HCT116 (cell line): Measurements from ENCODE around the gene PGBD5. TPM values are rescaled to one million over a fixed set of nuclear protein-coding genes. Genes with fewer than 3 reads are reported as not detected.
"Not testable (repeated sequence)": the region's sequence is repeated elsewhere in the genome, so short reads cannot be mapped to it uniquely, and the experiment has no call there.

Experiments
- ATAC-seq: fragments of 200-7000 bp; cut with Tn5 transposase; 2 replicates; pipeline ENCODE4 v1.9.1; 2020; ENCODE audit warnings: mild to moderate bottlenecking, moderate library complexity
- Bru-seq: library from RNA; stranded (reverse); fragments of 400-500 nt; gene quantifications from one replicate; lab custom pipeline; 2021; lab: Mats Ljungman, UMichigan
- BruChase-seq, 2 experiments: library from RNA; stranded (reverse); fragments of 400-500 nt; gene quantifications; one replicate each; lab custom pipeline; 2021; lab: Mats Ljungman, UMichigan
- BruUV-seq: library from RNA; stranded (reverse); fragments of 400-500 nt; replicated peaks from 2 replicates; lab custom pipeline; 2021; lab: Mats Ljungman, UMichigan
- CTCF ChIA-PET: fragments of 300-600 bp; sonication (Branson Sonifier 250); formaldehyde crosslinking; loops from one replicate; lab custom pipeline; 2021; ENCODE audit warnings: antibody characterized with exemption; lab: Charles Lee
- POLR2A ChIA-PET: fragments of 300-600, 350-600 bp; sonication (Branson Sonifier 250); formaldehyde crosslinking; loops from one replicate; lab custom pipeline; 2021; ENCODE audit warnings: antibody characterized with exemption; lab: Charles Lee
- RAD21 ChIA-PET, 2 experiments: fragments of 300-600 bp; sonication (Branson Sonifier 250); formaldehyde crosslinking; loops; one replicate each; lab custom pipeline; 2023; ENCODE audit warnings: low total read pairs in 2 of 2; ENCODE audit not compliant: uncharacterized antibody in 2 of 2, unreplicated experiment in 2 of 2, low non-redundant PET in 1 of 2; lab: Charles Lee
- DNase-seq: peaks from one replicate; pipeline ENCODE4 v3.0.0-alpha.2; 2010; ENCODE audit warnings: low read depth, low spot score
- H2AFZ ChIP-seq: fragments of 200-600 bp; shearing (Covaris generic), sonication (generic); 2 replicates; pipeline ENCODE4 v1.6.1; 2017; ENCODE audit warnings: low read depth, mixed run types, mixed read lengths, antibody characterized with exemption, low read length; ENCODE audit not compliant: poor library complexity, severe bottlenecking
- H3K27ac ChIP-seq: 2 replicates; pipeline ENCODE4 v1.5.1; 2012; ENCODE audit warnings: low read depth, low read length
- H3K27me3 ChIP-seq: fragments of 200-600 bp; sonication (generic); 2 replicates; pipeline ENCODE4 v1.6.1; 2016; ENCODE audit warnings: mixed run types, low read length, mixed read lengths; ENCODE audit not compliant: insufficient read depth
- H3K36me3 ChIP-seq, 2 experiments: fragments of 200-500 bp in 1 of 2; fragments of 200-600 bp in 1 of 2; sonication (Bioruptor generic) in 1 of 2; sonication (generic) in 1 of 2; 2 replicates each; pipeline versions ENCODE4 v1.5.1 to v1.6.1; 2014 to 2016; ENCODE audit warnings: low read length in 2 of 2, inconsistent platforms in 1 of 2, mixed read lengths in 1 of 2, mixed run types in 1 of 2; ENCODE audit not compliant: insufficient read depth in 2 of 2, control insufficient read depth in 1 of 2
- H3K4me1 ChIP-seq, 2 experiments: fragments of 200-600 bp in 1 of 2; sonication (generic) in 1 of 2; 2 replicates each; pipeline versions ENCODE4 v1.5.1 to v1.6.1; 2012 to 2017; ENCODE audit warnings: low read length in 2 of 2, inconsistent platforms in 1 of 2, mild to moderate bottlenecking in 1 of 2, mixed read lengths in 1 of 2, mixed run types in 1 of 2, moderate library complexity in 1 of 2; ENCODE audit not compliant: insufficient read depth in 2 of 2, control insufficient read depth in 1 of 2
- H3K4me2 ChIP-seq: fragments of 200-600 bp; sonication (generic); 2 replicates; pipeline ENCODE4 v1.6.1; 2017; ENCODE audit warnings: mixed run types, low read length, mixed read lengths
- H3K4me3 ChIP-seq, 2 experiments: fragments of 200-600 bp in 1 of 2; sonication (generic) in 1 of 2; replicated peaks in 1 of 2; 2 replicates each; pipeline ENCODE4 v1.5.1; 2011 to 2016; ENCODE audit warnings: low read length in 2 of 2, control low read depth in 1 of 2, low read depth in 1 of 2, mild to moderate bottlenecking in 1 of 2, mixed read lengths in 1 of 2, mixed run types in 1 of 2
- H3K79me2 ChIP-seq: fragments of 200-600 bp; sonication (generic); 2 replicates; pipeline ENCODE4 v1.6.1; 2017; ENCODE audit warnings: mild to moderate bottlenecking, mixed run types, low read length, moderate library complexity, mixed read lengths; ENCODE audit not compliant: insufficient read depth
- H3K9ac ChIP-seq: fragments of 200-600 bp; sonication (generic); 2 replicates; pipeline ENCODE4 v1.6.1; 2016; ENCODE audit warnings: low read length, mixed read lengths
- H3K9me2 ChIP-seq: fragments of 200-600 bp; sonication (generic), shearing (Covaris generic); 2 replicates; pipeline ENCODE4 v1.6.1; 2017; ENCODE audit warnings: mixed run types, mild to moderate bottlenecking, moderate library complexity; ENCODE audit not compliant: insufficient read depth
- H3K9me3 ChIP-seq, 2 experiments: fragments of 200-500 bp in 1 of 2; fragments of 200-600 bp in 1 of 2; sonication (Bioruptor generic) in 1 of 2; sonication (generic) in 1 of 2; 2 replicates each; pipeline ENCODE4 v1.6.1; 2014 to 2017; ENCODE audit warnings: low read length in 2 of 2, mixed read lengths in 2 of 2, inconsistent platforms in 1 of 2, low read depth in 1 of 2, mild to moderate bottlenecking in 1 of 2, mixed run types in 1 of 2, moderate library complexity in 1 of 2; ENCODE audit not compliant: control insufficient read depth in 1 of 2, insufficient read depth in 1 of 2
- H4K20me1 ChIP-seq: fragments of 200-600 bp; sonication (generic), shearing (Covaris generic); 2 replicates; pipeline ENCODE4 v1.6.1; 2017; ENCODE audit warnings: mixed run types, mild to moderate bottlenecking, moderate library complexity; ENCODE audit not compliant: insufficient read depth
- SIN3A ChIP-seq: IDR thresholded peaks from 2 replicates; pipeline ENCODE4 v1.6.1; 2012; ENCODE audit warnings: low read depth
- intact Hi-C: fragments of 100-400 bp; cut with micrococcal nuclease; formaldehyde crosslinking; loops from 2 replicates; pipeline ENCODE4 v1.10.0; 2022
- long read RNA-seq: library from polyadenylated mRNA; unstranded; transcript quantifications from one replicate; pipeline ENCODE4 v2.0.0, GENCODE V29; 2021; ENCODE audit not compliant: unreplicated experiment
- polyA plus RNA-seq: library from polyadenylated mRNA; unstranded; fragments of >200 nt; gene quantifications from 2 replicates; pipeline ENCODE4 v1.2.1, GENCODE V29; 2012; ENCODE audit warnings: missing spikeins
- total RNA-seq: library from RNA; stranded (reverse); gene quantifications from one replicate; pipeline ENCODE4 v1.2.1, GENCODE V29; 2021; ENCODE audit not compliant: unreplicated experiment
- TF ChIP-seq, protein P1 (sequence below): IDR thresholded peaks from 2 replicates; pipeline ENCODE4 v1.6.1; 2012; ENCODE audit warnings: low read depth
- TF ChIP-seq, protein P2 (sequence below): IDR thresholded peaks from 2 replicates; pipeline ENCODE4 v1.6.1; 2012
- TF ChIP-seq, protein P3 (sequence below): IDR thresholded peaks from 2 replicates; pipeline ENCODE4 v1.6.1; 2011; ENCODE audit warnings: mild to moderate bottlenecking, low read length, moderate library complexity; ENCODE audit not compliant: insufficient replicate concordance; ENCODE audit errors: extremely low read depth

Gene PGBD5, protein sequence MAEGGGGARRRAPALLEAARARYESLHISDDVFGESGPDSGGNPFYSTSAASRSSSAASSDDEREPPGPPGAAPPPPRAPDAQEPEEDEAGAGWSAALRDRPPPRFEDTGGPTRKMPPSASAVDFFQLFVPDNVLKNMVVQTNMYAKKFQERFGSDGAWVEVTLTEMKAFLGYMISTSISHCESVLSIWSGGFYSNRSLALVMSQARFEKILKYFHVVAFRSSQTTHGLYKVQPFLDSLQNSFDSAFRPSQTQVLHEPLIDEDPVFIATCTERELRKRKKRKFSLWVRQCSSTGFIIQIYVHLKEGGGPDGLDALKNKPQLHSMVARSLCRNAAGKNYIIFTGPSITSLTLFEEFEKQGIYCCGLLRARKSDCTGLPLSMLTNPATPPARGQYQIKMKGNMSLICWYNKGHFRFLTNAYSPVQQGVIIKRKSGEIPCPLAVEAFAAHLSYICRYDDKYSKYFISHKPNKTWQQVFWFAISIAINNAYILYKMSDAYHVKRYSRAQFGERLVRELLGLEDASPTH
- 0.27 TPM for total RNA-seq
- 0.07 and 0.11 TPM in 2 replicates for polyA plus RNA-seq
- percentile 7 among the genes with signal in this experiment for Bru-seq, nascent RNA
- percentile 5 among the genes with signal in this experiment for BruChase-seq, experiment 1, labeled RNA remaining after a 6-hour chase
- BruChase-seq, experiment 2, labeled RNA remaining after a 2-hour chase, result percentile 8 among the genes with signal in this experiment
- long read RNA-seq, result 0 reads

DNA sequence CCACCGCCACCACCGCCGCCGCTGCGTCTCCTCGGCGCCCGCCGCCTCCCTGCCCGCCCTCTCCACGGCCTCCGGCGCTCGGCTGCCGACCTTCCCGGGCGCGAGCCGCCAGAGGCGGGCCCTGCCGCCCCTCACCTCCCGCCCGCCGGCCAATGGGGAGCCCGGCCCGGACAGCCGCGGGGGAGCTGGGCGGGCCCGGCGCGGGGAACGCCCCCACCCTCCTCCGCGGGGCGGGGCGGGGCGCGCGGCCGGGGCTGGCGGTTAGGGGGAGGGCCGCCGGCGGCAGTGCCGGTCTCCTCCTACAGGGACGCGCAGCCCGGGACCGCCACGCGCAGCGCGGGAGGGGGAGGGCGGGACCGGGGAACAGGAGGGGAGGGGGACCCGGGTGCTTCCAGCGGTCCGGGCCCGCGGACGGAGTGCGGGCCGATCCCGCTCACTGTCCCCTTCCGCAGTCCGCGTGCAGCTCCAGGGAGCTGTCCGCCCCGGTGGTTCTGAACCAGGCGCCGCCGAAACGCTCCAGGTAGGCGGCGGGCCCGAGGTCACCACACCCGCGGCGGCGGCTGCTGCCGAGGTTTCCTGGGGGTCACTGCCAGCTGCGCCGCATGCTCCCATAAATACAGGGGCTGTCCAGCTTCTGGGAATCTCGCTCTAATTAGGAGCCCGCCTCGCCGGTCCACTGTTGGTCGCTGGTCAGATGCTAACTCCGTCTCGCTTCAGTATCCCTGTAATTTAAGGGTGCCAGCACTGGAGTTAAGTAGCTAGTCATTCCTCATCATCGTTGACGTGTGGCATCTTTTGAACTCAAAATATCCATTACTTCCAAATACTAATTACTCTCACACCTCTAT, at the start of gene PGBD5:
Gene PGBD5, minus strand, starts transcription at position 87 of the 848 bp plus-strand sequence. CDS start 404 bp downstream, outside the sequence.
- H3K9me2 ChIP-seq, result no peaks in the 10 kb centered on the region
- ATAC-seq (peak; percentile 93), DNase-seq (no peak)
- RAD21 ChIA-PET, result no interaction called here
- H3K4me2 ChIP-seq, result peak within 1 kb of the TSS; percentile 64
- no peak within 1 kb of the TSS for H3K27ac ChIP-seq
- no TSS peak for BruUV-seq
- no peaks in the 10 kb centered on the region for H3K4me1 ChIP-seq
- no peak within 1 kb of the TSS for H2AFZ ChIP-seq
- no peaks in the 10 kb centered on the region for H3K79me2 ChIP-seq
- peaks cover 29% of the 10 kb centered on the region for H3K27me3 ChIP-seq
- TF ChIP-seq, protein P1, sequence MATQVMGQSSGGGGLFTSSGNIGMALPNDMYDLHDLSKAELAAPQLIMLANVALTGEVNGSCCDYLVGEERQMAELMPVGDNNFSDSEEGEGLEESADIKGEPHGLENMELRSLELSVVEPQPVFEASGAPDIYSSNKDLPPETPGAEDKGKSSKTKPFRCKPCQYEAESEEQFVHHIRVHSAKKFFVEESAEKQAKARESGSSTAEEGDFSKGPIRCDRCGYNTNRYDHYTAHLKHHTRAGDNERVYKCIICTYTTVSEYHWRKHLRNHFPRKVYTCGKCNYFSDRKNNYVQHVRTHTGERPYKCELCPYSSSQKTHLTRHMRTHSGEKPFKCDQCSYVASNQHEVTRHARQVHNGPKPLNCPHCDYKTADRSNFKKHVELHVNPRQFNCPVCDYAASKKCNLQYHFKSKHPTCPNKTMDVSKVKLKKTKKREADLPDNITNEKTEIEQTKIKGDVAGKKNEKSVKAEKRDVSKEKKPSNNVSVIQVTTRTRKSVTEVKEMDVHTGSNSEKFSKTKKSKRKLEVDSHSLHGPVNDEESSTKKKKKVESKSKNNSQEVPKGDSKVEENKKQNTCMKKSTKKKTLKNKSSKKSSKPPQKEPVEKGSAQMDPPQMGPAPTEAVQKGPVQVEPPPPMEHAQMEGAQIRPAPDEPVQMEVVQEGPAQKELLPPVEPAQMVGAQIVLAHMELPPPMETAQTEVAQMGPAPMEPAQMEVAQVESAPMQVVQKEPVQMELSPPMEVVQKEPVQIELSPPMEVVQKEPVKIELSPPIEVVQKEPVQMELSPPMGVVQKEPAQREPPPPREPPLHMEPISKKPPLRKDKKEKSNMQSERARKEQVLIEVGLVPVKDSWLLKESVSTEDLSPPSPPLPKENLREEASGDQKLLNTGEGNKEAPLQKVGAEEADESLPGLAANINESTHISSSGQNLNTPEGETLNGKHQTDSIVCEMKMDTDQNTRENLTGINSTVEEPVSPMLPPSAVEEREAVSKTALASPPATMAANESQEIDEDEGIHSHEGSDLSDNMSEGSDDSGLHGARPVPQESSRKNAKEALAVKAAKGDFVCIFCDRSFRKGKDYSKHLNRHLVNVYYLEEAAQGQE, result peak; percentile 89
- TF ChIP-seq, protein P2, sequence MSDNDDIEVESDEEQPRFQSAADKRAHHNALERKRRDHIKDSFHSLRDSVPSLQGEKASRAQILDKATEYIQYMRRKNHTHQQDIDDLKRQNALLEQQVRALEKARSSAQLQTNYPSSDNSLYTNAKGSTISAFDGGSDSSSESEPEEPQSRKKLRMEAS, result peak; percentile 82
- TF ChIP-seq SIN3A, result no peak
- TF ChIP-seq, protein P3, sequence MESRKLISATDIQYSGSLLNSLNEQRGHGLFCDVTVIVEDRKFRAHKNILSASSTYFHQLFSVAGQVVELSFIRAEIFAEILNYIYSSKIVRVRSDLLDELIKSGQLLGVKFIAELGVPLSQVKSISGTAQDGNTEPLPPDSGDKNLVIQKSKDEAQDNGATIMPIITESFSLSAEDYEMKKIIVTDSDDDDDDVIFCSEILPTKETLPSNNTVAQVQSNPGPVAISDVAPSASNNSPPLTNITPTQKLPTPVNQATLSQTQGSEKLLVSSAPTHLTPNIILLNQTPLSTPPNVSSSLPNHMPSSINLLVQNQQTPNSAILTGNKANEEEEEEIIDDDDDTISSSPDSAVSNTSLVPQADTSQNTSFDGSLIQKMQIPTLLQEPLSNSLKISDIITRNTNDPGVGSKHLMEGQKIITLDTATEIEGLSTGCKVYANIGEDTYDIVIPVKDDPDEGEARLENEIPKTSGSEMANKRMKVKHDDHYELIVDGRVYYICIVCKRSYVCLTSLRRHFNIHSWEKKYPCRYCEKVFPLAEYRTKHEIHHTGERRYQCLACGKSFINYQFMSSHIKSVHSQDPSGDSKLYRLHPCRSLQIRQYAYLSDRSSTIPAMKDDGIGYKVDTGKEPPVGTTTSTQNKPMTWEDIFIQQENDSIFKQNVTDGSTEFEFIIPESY, result no peak
- no peaks in the 10 kb centered on the region for H3K9me3 ChIP-seq
- intact Hi-C loops, result no loop called here
- POLR2A ChIA-PET, result no interaction called here
- peak within 1 kb of the TSS in 1 of 2 experiments; percentile 30; a peak in 2 of 4 replicates for H3K4me3 ChIP-seq
- H4K20me1 ChIP-seq, result no peaks in the 10 kb centered on the region
- H3K9ac ChIP-seq, result no peak within 1 kb of the TSS
- H3K36me3 ChIP-seq, result no peaks in the 10 kb centered on the region
- CTCF ChIA-PET, result no interaction called here

DNA sequence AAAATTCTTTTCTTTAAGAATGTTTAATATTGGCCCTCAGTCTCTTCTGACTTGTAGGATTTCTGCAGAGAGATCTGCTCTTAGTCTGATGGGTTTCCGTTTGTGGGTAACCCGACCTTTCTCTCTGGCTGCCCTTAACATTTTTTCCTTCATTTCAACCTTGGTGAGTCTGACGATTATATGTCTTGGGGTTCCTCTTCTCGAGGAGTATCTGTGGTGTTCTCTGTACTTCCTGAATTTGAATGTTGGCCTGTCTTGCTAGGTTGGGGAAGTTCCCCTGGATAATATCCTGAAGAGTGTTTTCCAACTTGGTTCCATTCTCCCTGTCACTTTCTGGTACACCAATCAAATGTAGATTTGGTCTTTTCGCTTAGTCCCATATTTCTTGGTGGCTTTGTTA, 48.8 kb upstream of the PGBD5 start:
- RAD21 ChIA-PET, H3K4me2 ChIP-seq, H3K79me2 ChIP-seq, H3K4me1 ChIP-seq, H3K36me3 ChIP-seq, POLR2A ChIA-PET, H3K4me3 ChIP-seq, BruUV-seq, H4K20me1 ChIP-seq, DNase-seq, H2AFZ ChIP-seq, H3K9me2 ChIP-seq, intact Hi-C loops, CTCF ChIA-PET, H3K9ac ChIP-seq, ATAC-seq, H3K27ac ChIP-seq, H3K9me3 ChIP-seq: not testable (repeated sequence)
- peaks cover 34% of the 10 kb centered on the region for H3K27me3 ChIP-seq
